Stomach (tissue), 9 donors: ENCODE results near the gene CYP27C1. TPM values are rescaled to one million over a fixed set of nuclear protein-coding genes. Genes with fewer than 3 reads are reported as not detected.
"Not testable (repeated sequence)": the region's sequence is repeated elsewhere in the genome, so short reads cannot be mapped to it uniquely, and the experiment has no call there.

ENCODE experiments used
- DNase-seq, 2 donors: peaks; one replicate each; pipeline versions ENCODE4 v3.0.0 to v3.0.0-alpha.2; 2013 to 2019
- H3K27ac ChIP-seq, 5 donors: fragments of 200-600 bp in 4 of 5; sonication (generic) in 4 of 5; one replicate each; pipeline ENCODE4 v1.5.1; 2013 to 2019; ENCODE audit warnings: mild to moderate bottlenecking in 1 of 5, moderate library complexity in 1 of 5
- H3K27me3 ChIP-seq, 3 donors: fragments of 200-600 bp; sonication (generic); one replicate each; pipeline ENCODE4 v1.5.1; 2017 to 2019; ENCODE audit warnings: mixed run types in 1 of 3
- H3K36me3 ChIP-seq, 4 donors: fragments of 200-600 bp; sonication (generic); 1 replicate in 3 of 4; 2 replicates in 1 of 4; pipeline ENCODE4 v1.5.1; 2016 to 2019
- H3K4me1 ChIP-seq, 4 donors: fragments of 200-600 bp; sonication (generic); one replicate each; pipeline ENCODE4 v1.5.1; 2016 to 2019
- H3K4me3 ChIP-seq, 4 donors: fragments of 200-600 bp; sonication (generic) in 3 of 4; one replicate each; pipeline ENCODE4 v1.5.1; 2016 to 2019; ENCODE audit warnings: mild to moderate bottlenecking in 1 of 4
- H3K9me3 ChIP-seq, 4 donors: fragments of 200-600 bp; sonication (generic); one replicate each; pipeline ENCODE4 v1.5.1; 2016 to 2019
- EP300 ChIP-seq: sonication (generic); formaldehyde crosslinking; IDR thresholded peaks from one replicate; pipeline ENCODE4 v1.6.1; 2017; ENCODE audit warnings: antibody characterized with exemption
- POLR2A ChIP-seq, 4 donors: fragments of 450-650 bp; IDR thresholded peaks; one replicate each; pipeline ENCODE4 v1.6.1; 2016; ENCODE audit warnings: antibody characterized with exemption in 4 of 4, control low read depth in 2 of 4, mild to moderate bottlenecking in 1 of 4, moderate library complexity in 1 of 4
- POLR2AphosphoS5 ChIP-seq, 3 donors: sonication (generic); formaldehyde crosslinking; IDR thresholded peaks; one replicate each; pipeline ENCODE4 v1.6.1; 2016; ENCODE audit warnings: antibody characterized with exemption in 3 of 3
- WGBS, 5 donors: extraction: QIAGEN DNeasy Blood & Tissue Kit in 3 of 5; methylation state at CpG; one replicate each; pipeline versions ENCODE4 v1.1.5 to v1.1.7; 2013 to 2018; 5-methylcytosine and 5-hydroxymethylcytosine counted together
- intact Hi-C: fragments of 100-400 bp; cut with DNase I; formaldehyde crosslinking; loops from one replicate; pipeline ENCODE4 v1.15.1; 2023; ENCODE audit warnings: low total_unique reads
- polyA plus RNA-seq, 3 donors: library from polyadenylated mRNA; stranded (reverse); fragments of 200-250 nt; gene quantifications; one replicate each; pipeline ENCODE4 v1.2.3, GENCODE V29; 2013
- total RNA-seq, 5 donors: library from RNA; depleted of rRNA; stranded (reverse); fragments of >200 nt; gene quantifications; one replicate each; pipeline versions ENCODE4 v1.1.0 to v1.2.3, GENCODE V29; 2014 to 2016
- TF ChIP-seq, protein P1 (sequence below), 7 experiments: fragments of 450-650 bp in 4 of 7; fragments of 200-600 bp in 3 of 7; sonication (generic) in 3 of 7; IDR thresholded peaks; one replicate each; pipeline ENCODE4 v1.5.1; 2016 to 2019; ENCODE audit warnings: antibody characterized with exemption in 7 of 7, control low read depth in 2 of 7, mild to moderate bottlenecking in 1 of 7
- donor health status: healthy with polysubstance abuse.
- donor health status: Bipolar disorder and iron deficiency.
- donor health status: healthy.

The CYP27C1 gene
- total and polyA plus RNA-seq, 8 donors: 0.25 to 3.5 (median 0.40) TPM; not detected in 4

DNA sequence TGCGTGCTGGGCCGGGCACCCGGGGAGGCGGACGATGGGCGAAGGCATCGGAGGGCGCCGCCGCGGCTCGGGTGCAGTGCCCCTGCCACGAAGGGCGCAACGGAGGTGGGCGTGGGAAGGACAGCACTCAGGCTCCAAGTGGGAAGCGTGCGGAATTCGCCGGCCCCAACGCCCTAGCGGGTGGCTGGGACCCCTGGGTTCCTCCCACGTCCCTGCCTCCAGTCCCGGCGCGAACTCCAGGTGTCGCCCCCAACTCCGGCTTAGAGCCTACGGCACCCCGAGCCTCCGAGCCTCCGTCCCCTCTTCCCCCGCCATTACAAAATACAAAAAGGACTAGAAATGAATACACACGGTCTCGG is 1.3 kb downstream of the CYP27C1 start:
- H3K27ac ChIP-seq: no peak overlapping the region
- TF ChIP-seq EP300 (no peak), POLR2AphosphoS5 (IDR thresholded peaks at IDR 0.05) (no peak), POLR2A (IDR thresholded peaks at IDR 0.05) (no peak)
- TF ChIP-seq, protein P1, sequence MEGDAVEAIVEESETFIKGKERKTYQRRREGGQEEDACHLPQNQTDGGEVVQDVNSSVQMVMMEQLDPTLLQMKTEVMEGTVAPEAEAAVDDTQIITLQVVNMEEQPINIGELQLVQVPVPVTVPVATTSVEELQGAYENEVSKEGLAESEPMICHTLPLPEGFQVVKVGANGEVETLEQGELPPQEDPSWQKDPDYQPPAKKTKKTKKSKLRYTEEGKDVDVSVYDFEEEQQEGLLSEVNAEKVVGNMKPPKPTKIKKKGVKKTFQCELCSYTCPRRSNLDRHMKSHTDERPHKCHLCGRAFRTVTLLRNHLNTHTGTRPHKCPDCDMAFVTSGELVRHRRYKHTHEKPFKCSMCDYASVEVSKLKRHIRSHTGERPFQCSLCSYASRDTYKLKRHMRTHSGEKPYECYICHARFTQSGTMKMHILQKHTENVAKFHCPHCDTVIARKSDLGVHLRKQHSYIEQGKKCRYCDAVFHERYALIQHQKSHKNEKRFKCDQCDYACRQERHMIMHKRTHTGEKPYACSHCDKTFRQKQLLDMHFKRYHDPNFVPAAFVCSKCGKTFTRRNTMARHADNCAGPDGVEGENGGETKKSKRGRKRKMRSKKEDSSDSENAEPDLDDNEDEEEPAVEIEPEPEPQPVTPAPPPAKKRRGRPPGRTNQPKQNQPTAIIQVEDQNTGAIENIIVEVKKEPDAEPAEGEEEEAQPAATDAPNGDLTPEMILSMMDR (IDR thresholded peaks at IDR 0.05): no peak
- peaks cover 14 to 24% (median 23%) of the 10 kb centered on the region in 4 donors for H3K4me1 ChIP-seq
- H3K27me3 ChIP-seq: peaks cover 11 to 66% (median 36%) of the 10 kb centered on the region in 3 donors
- peaks cover 0 to 6% (median 0%) of the 10 kb centered on the region in 4 donors for H3K9me3 ChIP-seq
- DNase-seq: no peak
- peak overlapping the region; percentile 50 to 68 (median 51) for H3K4me3 ChIP-seq
- 2 to 10% (median 2%) methylated on average over 24 to 35 of the region's 35 CpGs for WGBS, 5 donors
- intact Hi-C loops: no loop called here
- H3K36me3 ChIP-seq: no peaks in the 10 kb centered on the region

DNA sequence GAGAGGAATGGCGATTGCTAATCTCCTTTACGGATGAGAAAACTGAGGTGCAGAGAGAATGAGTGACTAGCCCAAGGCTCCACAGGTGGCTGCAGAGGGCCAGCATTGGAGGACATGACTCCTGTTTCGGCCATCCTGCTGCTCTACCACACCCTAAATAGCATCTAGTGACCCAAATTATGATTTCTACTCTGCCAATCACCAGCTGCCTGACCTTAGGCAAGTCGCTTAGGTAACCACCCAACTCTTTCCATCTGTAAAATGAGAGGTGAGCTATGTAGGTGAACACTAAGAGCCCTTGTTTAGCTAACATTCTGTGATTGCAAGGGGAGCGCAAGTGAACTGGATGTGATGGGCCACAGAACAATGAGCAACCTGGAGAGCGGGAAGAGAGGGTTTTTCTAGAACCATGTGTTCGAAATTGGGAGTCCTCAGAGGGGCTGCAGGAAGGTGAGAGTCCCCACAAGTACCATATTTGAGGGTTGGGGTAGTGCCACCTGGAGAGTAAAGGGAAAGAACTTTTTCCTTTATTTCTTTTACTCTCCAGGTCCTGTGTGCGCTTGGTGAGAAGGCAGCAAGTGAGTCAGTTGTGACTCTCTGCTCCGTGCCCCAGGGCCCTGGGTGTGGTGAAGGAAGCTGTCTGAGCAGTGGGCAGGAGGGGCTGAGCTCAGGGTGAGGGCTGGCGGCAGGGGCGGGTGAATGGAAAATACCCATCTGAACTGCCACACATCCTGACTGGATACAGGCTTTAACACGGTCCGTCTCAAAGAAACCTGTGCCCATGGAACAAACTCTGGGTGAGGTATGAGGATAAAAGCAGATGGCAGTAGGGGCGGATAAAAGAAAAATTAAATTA is 2.4 kb downstream of the CYP27C1 start:
- peaks cover 11 to 60% (median 36%) of the 10 kb centered on the region in 3 donors for H3K27me3 ChIP-seq
- TF ChIP-seq, protein P1 (IDR thresholded peaks at IDR 0.05): no peak
- TF ChIP-seq EP300: no peak
- TF ChIP-seq POLR2AphosphoS5 (IDR thresholded peaks at IDR 0.05): no peak
- no peak for TF ChIP-seq POLR2A (IDR thresholded peaks at IDR 0.05)
- H3K4me1 ChIP-seq: peaks cover 14 to 24% (median 23%) of the 10 kb centered on the region in 4 donors
- H3K9me3 ChIP-seq: peaks cover 0 to 14% (median 0%) of the 10 kb centered on the region in 4 donors
- 62 to 75% (median 73%) methylated on average over 14 of the region's 14 CpGs for WGBS, 5 donors
- H3K4me3 ChIP-seq: no peak overlapping the region
- no peak for DNase-seq
- no peaks in the 10 kb centered on the region for H3K36me3 ChIP-seq
- intact Hi-C loops: no loop called here
- no peak overlapping the region for H3K27ac ChIP-seq

DNA sequence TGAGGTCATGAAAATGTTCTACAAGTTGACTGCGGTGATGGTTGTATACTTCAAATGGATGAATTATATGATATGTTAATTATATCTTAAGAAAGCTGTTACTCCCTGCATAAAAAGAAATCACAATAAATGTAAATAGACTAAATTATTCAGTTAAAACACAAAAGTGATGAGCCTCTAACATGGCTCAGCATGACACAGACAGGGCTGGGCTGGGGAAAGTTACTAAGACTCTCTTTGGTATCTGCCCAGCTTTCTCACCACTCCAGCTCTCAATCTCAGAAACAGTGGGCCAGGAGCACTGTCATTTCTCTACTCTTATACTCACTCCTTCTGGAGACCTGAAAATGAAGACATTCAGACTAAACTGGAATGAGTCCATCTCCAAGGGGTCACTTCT is 3.5 kb downstream of the CYP27C1 start:
- Histone ChIP-seq H3K4me1 (peaks cover 14 to 24% (median 23%) of the 10 kb centered on the region in 4 donors), H3K4me3 (no peak overlapping the region), H3K27ac (no peak overlapping the region), H3K36me3 (no peaks in the 10 kb centered on the region), H3K27me3 (peaks cover 11 to 48% (median 36%) of the 10 kb centered on the region in 3 donors), H3K9me3 (peaks cover 0 to 14% (median 0%) of the 10 kb centered on the region in 4 donors)
- intact Hi-C loops: no loop called here
- no peak for DNase-seq
- WGBS, 5 donors: 92 to 100% (median 97%) methylated on average over 1 of the region's 1 CpG
- no peak for TF ChIP-seq EP300
- TF ChIP-seq POLR2A (IDR thresholded peaks at IDR 0.05): no peak
- TF ChIP-seq, protein P1 (IDR thresholded peaks at IDR 0.05): no peak
- TF ChIP-seq POLR2AphosphoS5 (IDR thresholded peaks at IDR 0.05): no peak

DNA sequence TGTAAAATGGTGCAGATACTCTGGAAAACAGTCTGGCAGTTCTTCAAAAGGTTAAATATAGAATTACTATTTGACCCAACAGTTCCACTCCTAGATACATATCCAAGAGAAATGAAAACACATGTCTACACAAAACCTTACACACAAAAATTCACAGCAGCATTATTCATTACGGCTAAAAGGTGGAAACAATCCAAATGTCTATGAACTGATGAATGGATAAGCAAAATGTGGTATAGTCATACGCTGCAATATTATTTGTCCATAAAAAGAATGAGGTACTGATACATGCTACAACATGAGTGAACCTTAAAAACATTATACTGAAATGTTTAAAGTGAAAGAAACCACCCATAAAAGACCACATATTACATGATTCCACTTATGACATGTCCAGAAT is 4.0 kb downstream of the CYP27C1 start:
- WGBS, 5 donors: 79 to 90% (median 87%) methylated on average over 2 of the region's 2 CpGs

DNA sequence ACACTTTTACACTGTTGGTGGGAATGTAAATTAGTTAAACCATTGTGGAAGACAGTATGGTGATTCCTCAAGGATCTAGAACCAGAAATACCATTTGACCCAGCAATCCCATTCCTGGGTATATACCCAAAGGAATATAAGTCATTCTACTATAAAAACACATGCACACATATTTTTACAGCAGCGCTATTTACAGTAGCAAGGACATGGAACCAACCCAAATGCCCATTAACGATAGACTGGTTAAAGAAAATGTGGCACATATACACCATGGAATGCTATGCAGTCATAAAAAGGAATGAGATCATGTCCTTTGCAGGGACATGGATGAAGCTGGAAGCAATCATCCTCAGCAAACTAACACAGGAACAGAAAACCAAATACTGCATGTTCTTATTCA is 5.9 kb downstream of the CYP27C1 start:
- H3K27me3 ChIP-seq: peaks cover 6 to 25% (median 19%) of the 10 kb centered on the region in 3 donors
- WGBS, 5 donors: 85 to 96% (median 93%) methylated on average over 2 of the region's 2 CpGs
- H3K36me3 ChIP-seq, intact Hi-C loops, H3K4me3 ChIP-seq, DNase-seq, H3K4me1 ChIP-seq, H3K27ac ChIP-seq: not testable (repeated sequence)
- peaks cover 0 to 14% (median 0%) of the 10 kb centered on the region in 4 donors for H3K9me3 ChIP-seq

More for the DNA sequence above, 4.0 kb downstream of the CYP27C1 start:
- H3K4me3 ChIP-seq: no peak overlapping the region
- H3K4me1 ChIP-seq: peaks cover 14 to 24% (median 23%) of the 10 kb centered on the region in 4 donors
- H3K36me3 ChIP-seq: no peaks in the 10 kb centered on the region
- TF ChIP-seq, protein P1 (IDR thresholded peaks at IDR 0.05): no peak
- no peak for TF ChIP-seq EP300
- no peak for TF ChIP-seq POLR2A (IDR thresholded peaks at IDR 0.05)
- no peak for TF ChIP-seq POLR2AphosphoS5 (IDR thresholded peaks at IDR 0.05)
- intact Hi-C loops: no loop called here
- no peak for DNase-seq
- H3K9me3 ChIP-seq: peaks cover 0 to 14% (median 0%) of the 10 kb centered on the region in 4 donors
- H3K27ac ChIP-seq: no peak overlapping the region
- peaks cover 11 to 44% (median 36%) of the 10 kb centered on the region in 3 donors for H3K27me3 ChIP-seq
